HCT116 (cell line): ENCODE data around the gene GPC5. TPM values are rescaled to one million over a fixed set of nuclear protein-coding genes. Genes with fewer than 3 reads are reported as not detected.

Experiments used
- ATAC-seq: fragments of 200-7000 bp; cut with Tn5 transposase; 2 replicates; pipeline ENCODE4 v1.9.1; 2020; ENCODE audit warnings: mild to moderate bottlenecking, moderate library complexity
- BruUV-seq: library from RNA; stranded (reverse); fragments of 400-500 nt; replicated peaks from 2 replicates; lab custom pipeline; 2021; lab: Mats Ljungman, UMichigan
- CTCF ChIA-PET: fragments of 300-600 bp; sonication (Branson Sonifier 250); formaldehyde crosslinking; loops from one replicate; lab custom pipeline; 2021; ENCODE audit warnings: antibody characterized with exemption; lab: Charles Lee
- POLR2A ChIA-PET: fragments of 300-600, 350-600 bp; sonication (Branson Sonifier 250); formaldehyde crosslinking; loops from one replicate; lab custom pipeline; 2021; ENCODE audit warnings: antibody characterized with exemption; lab: Charles Lee
- RAD21 ChIA-PET, 2 experiments: fragments of 300-600 bp; sonication (Branson Sonifier 250); formaldehyde crosslinking; loops; one replicate each; lab custom pipeline; 2023; ENCODE audit warnings: low total read pairs in 2 of 2; ENCODE audit not compliant: uncharacterized antibody in 2 of 2, unreplicated experiment in 2 of 2, low non-redundant PET in 1 of 2; lab: Charles Lee
- DNase-seq: peaks from one replicate; pipeline ENCODE4 v3.0.0-alpha.2; 2010; ENCODE audit warnings: low read depth, low spot score
- H2AFZ ChIP-seq: fragments of 200-600 bp; shearing (Covaris generic), sonication (generic); 2 replicates; pipeline ENCODE4 v1.6.1; 2017; ENCODE audit warnings: low read depth, mixed run types, mixed read lengths, antibody characterized with exemption, low read length; ENCODE audit not compliant: poor library complexity, severe bottlenecking
- H3K27ac ChIP-seq: 2 replicates; pipeline ENCODE4 v1.5.1; 2012; ENCODE audit warnings: low read depth, low read length
- H3K27me3 ChIP-seq: fragments of 200-600 bp; sonication (generic); 2 replicates; pipeline ENCODE4 v1.6.1; 2016; ENCODE audit warnings: mixed run types, low read length, mixed read lengths; ENCODE audit not compliant: insufficient read depth
- H3K36me3 ChIP-seq, 2 experiments: fragments of 200-500 bp in 1 of 2; fragments of 200-600 bp in 1 of 2; sonication (Bioruptor generic) in 1 of 2; sonication (generic) in 1 of 2; 2 replicates each; pipeline versions ENCODE4 v1.5.1 to v1.6.1; 2014 to 2016; ENCODE audit warnings: low read length in 2 of 2, inconsistent platforms in 1 of 2, mixed read lengths in 1 of 2, mixed run types in 1 of 2; ENCODE audit not compliant: insufficient read depth in 2 of 2, control insufficient read depth in 1 of 2
- H3K4me1 ChIP-seq, 2 experiments: fragments of 200-600 bp in 1 of 2; sonication (generic) in 1 of 2; 2 replicates each; pipeline versions ENCODE4 v1.5.1 to v1.6.1; 2012 to 2017; ENCODE audit warnings: low read length in 2 of 2, inconsistent platforms in 1 of 2, mild to moderate bottlenecking in 1 of 2, mixed read lengths in 1 of 2, mixed run types in 1 of 2, moderate library complexity in 1 of 2; ENCODE audit not compliant: insufficient read depth in 2 of 2, control insufficient read depth in 1 of 2
- H3K4me2 ChIP-seq: fragments of 200-600 bp; sonication (generic); 2 replicates; pipeline ENCODE4 v1.6.1; 2017; ENCODE audit warnings: mixed run types, low read length, mixed read lengths
- H3K4me3 ChIP-seq, 2 experiments: fragments of 200-600 bp in 1 of 2; sonication (generic) in 1 of 2; replicated peaks in 1 of 2; 2 replicates each; pipeline ENCODE4 v1.5.1; 2011 to 2016; ENCODE audit warnings: low read length in 2 of 2, control low read depth in 1 of 2, low read depth in 1 of 2, mild to moderate bottlenecking in 1 of 2, mixed read lengths in 1 of 2, mixed run types in 1 of 2
- H3K79me2 ChIP-seq: fragments of 200-600 bp; sonication (generic); 2 replicates; pipeline ENCODE4 v1.6.1; 2017; ENCODE audit warnings: mild to moderate bottlenecking, mixed run types, low read length, moderate library complexity, mixed read lengths; ENCODE audit not compliant: insufficient read depth
- H3K9ac ChIP-seq: fragments of 200-600 bp; sonication (generic); 2 replicates; pipeline ENCODE4 v1.6.1; 2016; ENCODE audit warnings: low read length, mixed read lengths
- H3K9me2 ChIP-seq: fragments of 200-600 bp; sonication (generic), shearing (Covaris generic); 2 replicates; pipeline ENCODE4 v1.6.1; 2017; ENCODE audit warnings: mixed run types, mild to moderate bottlenecking, moderate library complexity; ENCODE audit not compliant: insufficient read depth
- H3K9me3 ChIP-seq, 2 experiments: fragments of 200-500 bp in 1 of 2; fragments of 200-600 bp in 1 of 2; sonication (Bioruptor generic) in 1 of 2; sonication (generic) in 1 of 2; 2 replicates each; pipeline ENCODE4 v1.6.1; 2014 to 2017; ENCODE audit warnings: low read length in 2 of 2, mixed read lengths in 2 of 2, inconsistent platforms in 1 of 2, low read depth in 1 of 2, mild to moderate bottlenecking in 1 of 2, mixed run types in 1 of 2, moderate library complexity in 1 of 2; ENCODE audit not compliant: control insufficient read depth in 1 of 2, insufficient read depth in 1 of 2
- H4K20me1 ChIP-seq: fragments of 200-600 bp; sonication (generic), shearing (Covaris generic); 2 replicates; pipeline ENCODE4 v1.6.1; 2017; ENCODE audit warnings: mixed run types, mild to moderate bottlenecking, moderate library complexity; ENCODE audit not compliant: insufficient read depth
- CBX3 ChIP-seq: IDR thresholded peaks from 2 replicates; pipeline ENCODE4 v1.6.1; 2012; ENCODE audit warnings: low read depth
- CEBPB ChIP-seq: IDR thresholded peaks from 2 replicates; pipeline ENCODE4 v1.6.1; 2012; ENCODE audit warnings: low read depth
- EGR1 ChIP-seq: IDR thresholded peaks from 2 replicates; pipeline ENCODE4 v1.6.1; 2012; ENCODE audit warnings: low read depth
- ELF1 ChIP-seq: IDR thresholded peaks from 2 replicates; pipeline ENCODE4 v1.6.1; 2012; ENCODE audit warnings: low read depth, borderline replicate concordance
- EZH2 ChIP-seq: fragments of 200-600 bp; sonication (generic); IDR thresholded peaks from 2 replicates; pipeline ENCODE4 v1.6.1; 2017; ENCODE audit warnings: antibody characterized with exemption, mixed run types
- EZH2phosphoT487 ChIP-seq: fragments of 200-600 bp; IDR thresholded peaks from 2 replicates; pipeline ENCODE4 v1.6.1; 2018; ENCODE audit warnings: antibody characterized with exemption, borderline replicate concordance
- JUND ChIP-seq: IDR thresholded peaks from 2 replicates; pipeline ENCODE4 v1.6.1; 2012
- POLR2A ChIP-seq: IDR thresholded peaks from 2 replicates; pipeline ENCODE4 v1.7.0; 2011; ENCODE audit warnings: borderline replicate concordance; ENCODE audit not compliant: insufficient read depth, insufficient read length; ENCODE audit errors: extremely low read depth
- POLR2AphosphoS5 ChIP-seq: IDR thresholded peaks from 2 replicates; pipeline ENCODE4 v1.6.1; 2011; ENCODE audit warnings: mild to moderate bottlenecking, low read depth, low read length, moderate library complexity
- RAD21 ChIP-seq: IDR thresholded peaks from 2 replicates; pipeline ENCODE4 v1.6.1; 2012; ENCODE audit warnings: low read depth, mild to moderate bottlenecking
- SIN3A ChIP-seq: IDR thresholded peaks from 2 replicates; pipeline ENCODE4 v1.6.1; 2012; ENCODE audit warnings: low read depth
- SP1 ChIP-seq: IDR thresholded peaks from 2 replicates; pipeline ENCODE4 v1.6.1; 2012; ENCODE audit warnings: low read depth
- SRF ChIP-seq: IDR thresholded peaks from 2 replicates; pipeline ENCODE4 v1.6.1; 2012; ENCODE audit warnings: low read depth
- TCF7L2 ChIP-seq: IDR thresholded peaks from 2 replicates; pipeline ENCODE4 v1.7.0; 2011; ENCODE audit warnings: borderline replicate concordance, inconsistent platforms; ENCODE audit not compliant: insufficient read depth, insufficient read length; ENCODE audit errors: extremely low read depth
- YY1 ChIP-seq: IDR thresholded peaks from 2 replicates; pipeline ENCODE4 v1.6.1; 2011; ENCODE audit warnings: low read length, low read depth, moderate library complexity, mild to moderate bottlenecking; ENCODE audit not compliant: insufficient replicate concordance; ENCODE audit errors: extremely low read depth
- ZFX ChIP-seq: fragments of 450-650 bp; IDR thresholded peaks from 2 replicates; pipeline ENCODE4 v1.6.1; 2017
- ZNF274 ChIP-seq: fragments of 200-500 bp; sonication (Bioruptor generic); IDR thresholded peaks from 2 replicates; pipeline ENCODE4 v1.6.1; 2014; ENCODE audit warnings: mild to moderate bottlenecking, low read depth, low read length, inconsistent platforms
- intact Hi-C: fragments of 100-400 bp; cut with micrococcal nuclease; formaldehyde crosslinking; loops from 2 replicates; pipeline ENCODE4 v1.10.0; 2022
- total RNA-seq: library from RNA; stranded (reverse); gene quantifications from one replicate; pipeline ENCODE4 v1.2.1, GENCODE V29; 2021; ENCODE audit not compliant: unreplicated experiment
- TF ChIP-seq, protein P1 (sequence below): IDR thresholded peaks from 2 replicates; pipeline ENCODE4 v1.6.1; 2012; ENCODE audit warnings: low read depth
- TF ChIP-seq, protein P2 (sequence below): IDR thresholded peaks from 2 replicates; pipeline ENCODE4 v1.6.1; 2012

GPC5 gene
- total RNA-seq, 1 experiment from 2014 or later: not detected

DNA sequence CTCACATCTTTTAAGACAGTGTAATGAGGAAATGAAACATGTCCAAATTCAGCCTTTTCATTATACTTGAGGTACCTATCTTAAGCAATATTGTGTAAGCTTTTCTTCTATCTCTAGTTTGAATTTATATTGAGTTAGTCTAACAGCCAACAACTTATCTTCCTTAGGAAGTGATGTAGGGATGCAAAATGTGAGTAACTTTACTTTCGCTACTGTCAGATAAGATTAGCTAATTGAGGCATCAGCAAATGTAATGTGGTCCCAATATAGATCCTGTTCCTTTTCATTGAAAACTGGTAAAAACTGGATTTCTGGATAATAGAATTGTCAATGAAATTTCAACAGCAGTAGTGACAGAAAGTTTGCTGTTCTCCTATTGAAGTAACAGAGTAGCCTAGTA is 902.2 kb downstream of the GPC5 start:
- ChIA-PET POLR2A (no interaction called here), CTCF (no interaction called here), RAD21 (no interaction called here)
- Histone ChIP-seq H3K9me3 (peaks cover 5 to 9% of the 10 kb centered on the region in 2 experiments; a peak in 2 of 4 replicates), H3K27me3 (no peaks in the 10 kb centered on the region), H3K9ac (no peak overlapping the region), H4K20me1 (no peaks in the 10 kb centered on the region), H3K4me1 (no peaks in the 10 kb centered on the region), H3K36me3 (no peaks in the 10 kb centered on the region), H3K4me2 (no peak overlapping the region), H3K4me3 (no peak overlapping the region), H3K27ac (no peak overlapping the region), H3K79me2 (no peaks in the 10 kb centered on the region), H3K9me2 (no peaks in the 10 kb centered on the region), H2AFZ (no peak overlapping the region)
- no TSS peak for BruUV-seq
- intact Hi-C loops: no loop called here
- no peak for TF ChIP-seq TCF7L2
- TF ChIP-seq SP1: no peak
- no peak for TF ChIP-seq YY1
- TF ChIP-seq, protein P1, sequence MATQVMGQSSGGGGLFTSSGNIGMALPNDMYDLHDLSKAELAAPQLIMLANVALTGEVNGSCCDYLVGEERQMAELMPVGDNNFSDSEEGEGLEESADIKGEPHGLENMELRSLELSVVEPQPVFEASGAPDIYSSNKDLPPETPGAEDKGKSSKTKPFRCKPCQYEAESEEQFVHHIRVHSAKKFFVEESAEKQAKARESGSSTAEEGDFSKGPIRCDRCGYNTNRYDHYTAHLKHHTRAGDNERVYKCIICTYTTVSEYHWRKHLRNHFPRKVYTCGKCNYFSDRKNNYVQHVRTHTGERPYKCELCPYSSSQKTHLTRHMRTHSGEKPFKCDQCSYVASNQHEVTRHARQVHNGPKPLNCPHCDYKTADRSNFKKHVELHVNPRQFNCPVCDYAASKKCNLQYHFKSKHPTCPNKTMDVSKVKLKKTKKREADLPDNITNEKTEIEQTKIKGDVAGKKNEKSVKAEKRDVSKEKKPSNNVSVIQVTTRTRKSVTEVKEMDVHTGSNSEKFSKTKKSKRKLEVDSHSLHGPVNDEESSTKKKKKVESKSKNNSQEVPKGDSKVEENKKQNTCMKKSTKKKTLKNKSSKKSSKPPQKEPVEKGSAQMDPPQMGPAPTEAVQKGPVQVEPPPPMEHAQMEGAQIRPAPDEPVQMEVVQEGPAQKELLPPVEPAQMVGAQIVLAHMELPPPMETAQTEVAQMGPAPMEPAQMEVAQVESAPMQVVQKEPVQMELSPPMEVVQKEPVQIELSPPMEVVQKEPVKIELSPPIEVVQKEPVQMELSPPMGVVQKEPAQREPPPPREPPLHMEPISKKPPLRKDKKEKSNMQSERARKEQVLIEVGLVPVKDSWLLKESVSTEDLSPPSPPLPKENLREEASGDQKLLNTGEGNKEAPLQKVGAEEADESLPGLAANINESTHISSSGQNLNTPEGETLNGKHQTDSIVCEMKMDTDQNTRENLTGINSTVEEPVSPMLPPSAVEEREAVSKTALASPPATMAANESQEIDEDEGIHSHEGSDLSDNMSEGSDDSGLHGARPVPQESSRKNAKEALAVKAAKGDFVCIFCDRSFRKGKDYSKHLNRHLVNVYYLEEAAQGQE: no peak
- TF ChIP-seq EZH2phosphoT487: no peak
- no peak for TF ChIP-seq ZNF274
- TF ChIP-seq POLR2A: no peak
- no peak for TF ChIP-seq SRF
- TF ChIP-seq CBX3: no peak
- no peak for TF ChIP-seq JUND
- TF ChIP-seq SIN3A: no peak
- TF ChIP-seq EZH2: no peak
- TF ChIP-seq, protein P2, sequence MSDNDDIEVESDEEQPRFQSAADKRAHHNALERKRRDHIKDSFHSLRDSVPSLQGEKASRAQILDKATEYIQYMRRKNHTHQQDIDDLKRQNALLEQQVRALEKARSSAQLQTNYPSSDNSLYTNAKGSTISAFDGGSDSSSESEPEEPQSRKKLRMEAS: no peak
- TF ChIP-seq EGR1: no peak
- TF ChIP-seq POLR2AphosphoS5: no peak
- TF ChIP-seq ELF1: no peak
- no peak for TF ChIP-seq RAD21
- no peak for TF ChIP-seq ZFX
- TF ChIP-seq CEBPB: no peak
- DNase-seq (no peak), ATAC-seq (no peak)
